Gastroesophageal sphincter (tissue), 3 donors: Measurements from ENCODE around the gene SLIT3.

Source experiments
- CTCF ChIP-seq, 4 experiments: fragments of 200-600 bp in 2 of 4; fragments of 450-650 bp in 2 of 4; sonication (generic) in 1 of 4; IDR thresholded peaks; one replicate each; pipeline ENCODE4 v1.5.1; 2017 to 2019; ENCODE audit warnings: antibody characterized with exemption in 4 of 4, mild to moderate bottlenecking in 2 of 4, moderate library complexity in 2 of 4
- POLR2A ChIP-seq, 2 donors: fragments of 450-650 bp; IDR thresholded peaks; one replicate each; pipeline ENCODE4 v1.6.1; 2017; ENCODE audit warnings: antibody characterized with exemption in 2 of 2, mild to moderate bottlenecking in 2 of 2, moderate library complexity in 1 of 2

GRCh38 chr5:168778536-168778935 is 522.4 kb downstream of the SLIT3 start:
- TF ChIP-seq POLR2A (IDR thresholded peaks at IDR 0.05): no peak
- no peak for TF ChIP-seq CTCF (IDR thresholded peaks at IDR 0.05)
